NCI-H2196 treated with DMSO at 0.1 percent for 48 hours (cell line): Measurements from ENCODE around the gene NOD1.

Experiments
- DNase-seq: peaks from one replicate; lab custom pipeline; 2025; ENCODE audit not compliant: unreplicated experiment; lab: John Stamatoyannopoulos, UW

NOD1 gene

GRCh38 chr7:30451539-30452279 lies 26.9 kb downstream of the NOD1 start:
- no peak for DNase-seq

DNA sequence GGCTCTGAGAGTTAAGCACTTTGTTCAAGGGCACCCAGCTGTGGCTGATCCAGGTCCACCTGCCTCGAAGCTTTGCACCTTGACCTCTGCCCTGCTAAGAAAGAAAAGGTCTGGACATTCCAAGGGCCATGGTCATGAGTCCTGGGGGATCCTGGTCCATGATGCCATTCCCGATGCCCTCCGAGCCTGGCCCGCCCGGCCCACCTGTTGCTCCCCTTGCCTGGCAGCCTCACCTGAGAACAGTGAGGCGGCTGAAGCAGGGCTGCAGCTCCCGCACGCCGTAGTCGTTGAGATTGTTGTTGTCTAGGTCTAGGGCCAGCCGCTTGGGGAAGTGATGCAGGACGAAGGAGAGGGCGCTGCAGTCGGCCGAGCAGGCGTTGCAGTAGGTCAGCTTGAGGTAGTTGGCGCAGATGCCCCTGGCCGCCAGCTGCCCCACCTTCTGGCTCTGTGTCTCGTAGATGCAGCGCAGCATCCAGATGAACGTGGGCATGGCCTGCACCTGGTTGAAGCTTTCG lies 27.5 kb downstream of the NOD1 start:
- no peak for DNase-seq

DNA sequence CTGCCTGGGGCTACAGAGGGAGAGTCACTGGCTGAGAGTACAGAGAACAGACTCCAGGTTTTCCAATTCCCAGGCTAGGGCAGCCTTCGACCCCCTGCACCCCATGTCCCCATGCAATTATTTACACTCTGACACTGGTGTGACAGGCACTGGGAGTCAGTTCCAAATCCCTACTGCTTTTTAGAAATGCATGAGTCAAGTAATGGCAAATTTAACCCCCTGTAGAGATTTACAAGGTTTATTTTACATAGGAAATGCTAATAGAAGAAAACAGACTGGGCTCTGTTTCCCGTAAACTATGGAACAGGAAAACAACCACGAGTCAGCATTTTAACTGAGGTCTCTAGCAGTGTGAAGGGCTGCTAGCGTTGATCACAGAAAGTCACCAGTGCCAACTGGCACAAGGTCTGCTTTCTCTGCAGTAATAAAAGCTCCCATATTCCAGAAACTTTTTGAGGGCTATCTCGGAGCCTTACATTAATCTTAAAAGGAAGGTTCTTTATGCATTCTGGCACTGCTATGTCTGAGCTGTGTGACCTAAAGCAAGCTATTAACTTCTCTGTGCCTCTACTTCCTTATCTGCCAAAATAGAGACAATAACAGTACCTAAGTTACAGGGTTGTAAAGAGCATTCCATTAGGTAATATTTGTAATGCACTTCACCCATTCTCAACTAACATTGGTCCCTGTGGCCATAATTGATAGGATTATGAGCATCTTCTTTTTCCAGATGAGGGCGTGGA lies 28.2 kb downstream of the NOD1 start:
- DNase-seq: no peak

GRCh38 chr7:30448461-30449189 lies 30.0 kb downstream of the NOD1 start:
- DNase-seq: no peak

DNA sequence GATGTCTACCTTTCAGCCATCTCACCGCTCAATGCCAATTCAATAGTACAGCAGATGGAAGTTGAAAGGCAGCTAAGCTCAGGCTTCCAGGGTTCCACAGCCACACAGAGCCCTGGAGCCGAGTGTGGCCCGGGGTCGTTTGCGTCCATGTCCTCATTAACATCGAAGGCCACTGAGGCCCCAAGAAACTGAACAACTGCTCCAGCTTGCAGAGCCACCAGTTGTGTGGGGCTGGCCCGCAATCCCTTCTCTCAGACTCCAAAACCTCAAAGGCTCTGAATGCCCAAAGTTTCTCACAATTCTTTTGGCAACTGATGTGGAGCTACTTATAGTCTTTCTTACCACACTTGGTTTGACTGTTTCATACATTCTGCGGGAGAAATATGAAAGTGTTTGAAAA lies 31.1 kb downstream of the NOD1 start:
- DNase-seq: no peak

DNA sequence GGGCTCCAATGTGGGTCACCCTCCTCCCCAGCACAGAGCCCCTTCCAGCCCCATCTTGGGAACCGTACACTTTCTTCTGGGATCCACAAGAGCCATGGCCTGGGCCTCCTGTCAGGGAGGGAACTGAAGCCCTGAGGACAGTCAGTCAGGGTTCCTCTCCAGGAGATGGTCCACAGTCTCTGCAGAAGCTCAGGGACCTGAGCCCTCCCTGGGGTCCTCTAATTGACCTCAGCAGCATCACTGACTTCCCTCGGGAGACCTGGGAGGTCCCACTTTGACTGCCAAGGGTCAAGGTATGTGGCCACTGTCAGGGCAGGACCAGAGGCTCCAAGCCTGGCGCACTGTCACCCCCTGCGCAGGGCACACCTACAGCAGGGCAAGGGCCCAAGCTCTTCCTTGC lies 32.3 kb downstream of the NOD1 start:
- no peak for DNase-seq

DNA sequence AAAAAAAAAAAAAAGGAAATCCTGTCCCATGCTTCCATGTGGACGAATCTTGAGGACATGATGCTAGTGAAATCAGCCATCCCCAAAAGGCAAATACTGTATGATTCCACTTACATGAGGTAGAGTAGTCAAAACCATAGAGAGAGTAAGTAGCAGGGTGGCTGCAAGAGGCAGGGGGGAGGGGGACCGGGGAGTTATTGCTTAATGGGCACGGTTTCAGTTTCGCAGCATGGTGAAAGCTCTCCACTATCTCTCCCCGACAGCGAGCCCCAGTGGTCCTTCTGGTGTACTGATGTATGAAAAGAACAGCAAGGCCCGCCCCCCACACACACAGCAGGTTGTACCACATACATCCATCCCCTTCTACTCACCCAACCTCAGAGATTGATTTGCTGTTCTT lies 32.8 kb downstream of the NOD1 start:
- peak; percentile 49 for DNase-seq

- DNase-seq: no peak
Measured at GRCh38 chr7:30437823-30438574, 40.6 kb downstream of the NOD1 start.

GRCh38 chr7:30436518-30436917 lies 42.1 kb downstream of the NOD1 start:
- DNase-seq: no peak

GRCh38 chr7:30436046-30436445 lies 42.5 kb downstream of the NOD1 start:
- DNase-seq: no peak

DNA sequence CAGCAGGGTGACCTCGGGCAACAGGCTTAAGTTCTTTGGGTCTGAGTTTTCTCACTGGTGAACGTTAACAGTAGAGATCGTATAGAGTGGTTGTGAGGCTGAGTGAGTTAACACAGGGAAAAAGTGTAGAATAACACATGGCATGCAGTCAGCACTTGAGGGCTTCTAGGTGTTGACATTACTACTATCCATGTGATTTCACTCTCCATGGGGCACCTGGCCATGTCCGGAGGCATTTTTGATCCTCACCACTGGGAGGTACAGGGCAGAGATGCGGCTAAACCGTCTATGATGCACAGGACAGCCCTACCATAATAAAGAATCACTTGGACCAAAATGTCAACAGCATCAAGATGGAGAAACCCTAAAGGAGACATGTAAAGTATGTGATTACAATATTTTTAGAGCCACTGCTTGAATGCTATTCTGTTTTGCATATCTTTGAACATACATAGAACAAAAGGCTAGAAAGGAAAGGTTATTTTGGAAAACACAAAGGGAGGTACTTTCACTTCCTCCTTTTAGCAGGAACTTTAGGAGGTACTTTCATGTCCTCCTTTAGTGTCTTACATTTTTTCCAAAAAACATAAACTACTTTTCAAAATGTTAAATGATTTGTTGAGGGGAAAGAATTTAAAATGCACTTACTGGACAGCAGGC lies 44.3 kb downstream of the NOD1 start:
- no peak for DNase-seq

- DNase-seq: no peak
Measured at GRCh38 chr7:30433506-30433905, 45.1 kb downstream of the NOD1 start.

DNA sequence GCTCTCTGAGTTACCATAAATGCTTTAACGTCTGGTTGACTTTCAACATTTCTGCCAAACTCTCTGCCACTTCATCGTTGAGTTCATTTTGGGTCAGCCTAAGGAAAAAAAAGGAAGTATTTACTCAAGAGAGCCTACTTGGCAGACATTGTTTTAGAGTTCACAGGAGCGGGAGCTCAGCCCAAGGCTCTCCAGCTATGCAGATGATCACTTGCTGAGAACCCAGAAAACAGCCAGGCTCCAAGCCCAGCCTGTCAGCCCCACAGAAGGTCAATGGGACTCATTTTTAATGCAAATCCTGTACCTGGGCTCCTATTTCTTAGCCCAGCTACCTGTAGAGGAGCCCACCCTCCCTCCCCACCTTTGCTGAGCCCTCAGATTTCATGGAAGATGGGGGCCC lies 45.5 kb downstream of the NOD1 start:
- DNase-seq: no peak

GRCh38 chr7:30430777-30431176 lies 47.8 kb downstream of the NOD1 start:
- DNase-seq: no peak

DNA sequence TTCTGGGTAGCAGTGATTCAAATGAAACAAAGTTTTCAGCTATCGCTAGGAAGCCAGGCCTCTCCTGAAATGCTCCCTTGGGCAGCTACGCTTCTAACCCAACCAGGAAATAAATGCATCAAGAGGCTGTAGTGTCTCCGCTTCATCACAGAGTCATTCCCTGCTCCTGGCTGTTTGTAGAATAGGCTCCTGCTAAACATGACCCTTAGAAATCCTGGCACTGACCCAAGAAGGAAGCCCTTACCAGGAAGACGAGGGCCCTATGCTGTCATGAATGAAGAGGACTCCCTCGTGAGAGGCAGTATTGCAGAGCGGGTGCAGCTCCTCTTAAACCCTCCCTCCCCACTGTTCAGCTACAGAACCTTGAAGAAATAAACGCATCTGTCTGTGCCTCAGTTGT lies 48.3 kb downstream of the NOD1 start:
- DNase-seq: peak; percentile 61

DNA sequence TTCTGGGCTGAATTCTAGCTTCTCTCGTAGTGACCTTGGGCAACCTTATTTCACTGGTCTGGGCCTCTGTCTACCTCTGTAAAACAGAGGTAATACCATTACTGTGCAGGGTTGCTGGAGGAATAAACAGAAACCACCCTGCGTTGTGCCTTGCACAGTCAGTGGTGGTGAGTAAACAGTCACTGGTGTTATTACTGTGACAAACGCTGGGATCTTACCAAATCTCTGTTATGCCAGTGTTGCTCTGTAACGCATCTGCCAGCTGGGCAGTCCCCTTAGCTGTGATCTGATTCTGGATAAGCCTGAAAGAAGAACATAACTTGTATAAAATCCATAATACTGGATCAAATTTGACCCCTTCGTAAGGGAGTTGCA lies 49.4 kb downstream of the NOD1 start:
- no peak for DNase-seq

DNA sequence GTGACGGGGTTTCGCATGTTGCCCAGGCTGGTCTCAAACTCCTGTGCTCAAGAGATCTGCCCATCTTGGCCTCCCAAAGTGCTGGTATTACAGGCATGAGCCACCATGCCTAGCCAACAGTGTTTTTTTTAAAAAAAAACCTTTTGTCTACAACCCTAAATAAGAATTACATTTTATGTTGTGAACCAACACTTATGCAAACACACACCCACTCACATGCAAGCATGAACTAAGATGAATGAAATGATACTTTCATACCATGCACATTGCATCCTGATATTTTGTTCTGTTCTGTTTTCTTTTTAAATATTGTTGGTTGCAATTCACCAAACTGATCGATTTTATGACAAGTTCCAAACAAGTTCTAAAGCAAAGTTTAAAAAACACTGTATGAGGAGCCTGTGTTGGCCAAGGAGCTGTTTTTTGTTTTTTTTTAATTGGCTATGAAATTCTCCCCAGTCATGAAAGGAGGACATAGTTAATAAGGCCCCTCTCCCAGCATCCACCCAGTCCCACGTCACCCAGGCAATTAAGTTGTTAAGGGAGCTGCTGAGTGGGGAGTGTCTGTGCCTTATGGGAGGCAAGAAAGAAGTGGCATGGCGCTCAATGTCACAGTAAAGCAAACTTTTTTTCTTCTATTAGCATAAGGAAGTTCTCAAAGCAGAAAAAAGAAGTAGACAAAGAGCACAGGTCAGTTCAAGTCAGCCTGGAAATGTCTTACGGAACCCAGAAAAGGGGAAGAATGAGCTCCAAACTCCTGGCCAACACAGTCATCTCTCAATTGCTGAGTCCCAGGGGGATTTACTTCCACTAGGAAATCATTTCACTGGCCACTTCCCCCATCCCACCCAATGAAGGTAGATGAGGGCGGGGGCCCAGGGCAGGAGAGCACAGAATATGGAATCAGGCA lies 50.1 kb downstream of the NOD1 start:
- no peak for DNase-seq

- DNase-seq: no peak
Measured at GRCh38 chr7:30427296-30428070, 51.1 kb downstream of the NOD1 start.

DNA sequence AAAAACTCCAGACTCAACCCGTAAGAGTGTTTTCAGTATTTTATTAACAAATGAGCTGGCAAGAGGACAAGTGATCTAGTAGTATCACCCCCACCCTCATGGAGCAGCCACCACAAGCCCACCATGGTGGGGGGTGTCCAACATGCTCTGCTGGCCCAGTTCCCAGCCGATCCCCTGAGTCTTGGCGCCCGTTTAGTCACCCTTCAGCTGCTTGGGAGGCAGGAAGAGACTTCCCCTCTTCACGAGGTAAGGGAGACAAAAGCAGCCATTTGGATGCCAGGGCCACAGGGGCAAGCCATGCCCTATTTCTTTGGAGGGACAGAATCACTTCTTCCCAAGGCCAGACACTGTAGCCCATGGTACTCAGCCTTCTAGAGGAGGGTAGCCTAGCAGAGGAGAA lies 54.1 kb downstream of the NOD1 start:
- no peak for DNase-seq
